Endodermal cell (in vitro differentiated cells): ENCODE results near the gene PRADC1. TPM values are rescaled to one million over a fixed set of nuclear protein-coding genes. Genes with fewer than 3 reads are reported as not detected.

Experiments
- DNase-seq: peaks from one replicate; pipeline ENCODE4 v3.0.0-alpha.2; 2017
- H3K27ac ChIP-seq: 2 replicates; pipeline ENCODE4 v1.5.1; 2013; ENCODE audit warnings: mild to moderate bottlenecking, low read depth, low read length, moderate library complexity
- H3K27me3 ChIP-seq: 2 replicates; pipeline ENCODE4 v1.6.1; 2013; ENCODE audit warnings: mild to moderate bottlenecking, low read length, moderate library complexity; ENCODE audit not compliant: insufficient read depth, control insufficient read depth, poor library complexity, severe bottlenecking
- H3K36me3 ChIP-seq: 2 replicates; pipeline ENCODE4 v1.7.0; 2013; ENCODE audit warnings: mild to moderate bottlenecking, low read length, moderate library complexity; ENCODE audit not compliant: control insufficient read depth, insufficient read depth
- H3K4me1 ChIP-seq: one replicate; pipeline ENCODE4 v1.7.0; 2013; ENCODE audit warnings: low read length; ENCODE audit not compliant: control insufficient read depth, insufficient read depth
- H3K4me3 ChIP-seq: 2 replicates; pipeline ENCODE4 v1.5.1; 2013; ENCODE audit warnings: mild to moderate bottlenecking, low read length, moderate library complexity
- H3K9ac ChIP-seq: 2 replicates; pipeline ENCODE4 v1.6.1; 2013; ENCODE audit warnings: mild to moderate bottlenecking, low read length, moderate library complexity; ENCODE audit not compliant: poor library complexity, severe bottlenecking; ENCODE audit errors: extremely low read depth
- H3K9me3 ChIP-seq: 2 replicates; pipeline ENCODE4 v1.6.1; 2013; ENCODE audit warnings: mild to moderate bottlenecking, low read length, moderate library complexity; ENCODE audit not compliant: control insufficient read depth
- H3K27ac Mint-ChIP-seq: 2 replicates; pipeline ENCODE4 v1.8.0; 2020; ENCODE audit warnings: mixed read lengths
- H3K27me3 Mint-ChIP-seq: 2 replicates; pipeline ENCODE4 v1.8.0; 2021; ENCODE audit warnings: mild to moderate bottlenecking, mixed read lengths; ENCODE audit not compliant: insufficient read depth
- H3K36me3 Mint-ChIP-seq: 2 replicates; pipeline ENCODE4 v1.8.0; 2020; ENCODE audit warnings: low read depth, mixed read lengths
- H3K4me1 Mint-ChIP-seq: 2 replicates; pipeline ENCODE4 v1.8.0; 2020; ENCODE audit warnings: mixed read lengths
- H3K4me3 Mint-ChIP-seq: 2 replicates; pipeline ENCODE4 v1.8.0; 2020; ENCODE audit warnings: mild to moderate bottlenecking, moderate library complexity, mixed read lengths
- H3K9me3 Mint-ChIP-seq: 2 replicates; pipeline ENCODE4 v1.8.0; 2020; ENCODE audit warnings: mild to moderate bottlenecking, mixed read lengths
- WGBS, 2 experiments: methylation state at CpG; one replicate each; pipeline versions ENCODE4 v1.1.5 to v1.1.7; 2013; ENCODE audit warnings: missing lambda C conversion rate in 2 of 2, mixed read lengths in 1 of 2; ENCODE audit not compliant: insufficient coverage in 1 of 2, insufficient read length in 1 of 2; 5-methylcytosine and 5-hydroxymethylcytosine counted together
- total RNA-seq, 2 donors: library from RNA; stranded (reverse); fragmentation: NEBNext Ultra II Directional in 1 of 2; extraction: Animal tissue kit (Norgen Biotek cat#: 25700) in 1 of 2; gene quantifications; 2 replicates in 1 of 2; 3 replicates in 1 of 2; pipeline ENCODE4 v1.2.1, GENCODE V29; 2021
- TF ChIP-seq, protein P1 (sequence below): fragments of 200-600 bp; sonication (generic); conservative IDR thresholded peaks from 2 replicates; pipeline ENCODE4 v1.5.0; 2021; ENCODE audit warnings: antibody characterized with exemption, mild to moderate bottlenecking

Gene PRADC1
- total RNA-seq, 2 donors from 2014 or later: 8.8 to 10.2 TPM

DNA sequence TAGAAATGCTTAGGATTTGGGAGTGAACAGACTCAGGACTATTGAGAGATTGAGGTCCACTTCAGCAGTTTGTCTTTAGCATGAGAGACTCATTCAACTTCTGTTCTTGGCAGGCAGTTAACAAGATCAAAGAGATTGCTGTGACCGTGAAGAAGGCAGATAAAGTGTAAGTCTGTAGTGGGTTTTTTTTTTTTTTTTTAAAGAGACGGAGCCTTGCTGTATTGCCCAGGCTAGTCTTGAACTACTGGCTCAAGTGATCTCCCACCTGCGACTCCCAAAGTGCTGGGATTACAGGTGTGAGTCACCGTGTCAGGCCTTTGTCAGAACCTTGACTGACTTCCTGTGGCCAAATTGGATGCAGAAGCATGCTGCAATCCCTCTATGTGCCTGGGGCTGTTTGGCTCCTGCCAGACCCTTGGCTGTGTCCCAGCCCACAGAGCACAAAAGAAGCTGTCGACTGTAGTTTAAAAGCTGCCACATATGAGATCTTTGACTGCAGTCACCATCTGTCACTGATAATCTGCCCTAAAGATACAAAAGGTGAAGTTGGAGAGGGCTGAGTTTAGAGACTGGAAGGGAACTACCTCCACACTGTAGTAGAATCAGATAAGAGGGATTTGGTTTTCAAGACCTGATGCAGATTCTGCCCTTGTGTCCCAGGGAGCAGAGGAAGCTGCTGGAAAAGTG is 11.0 kb upstream of the PRADC1 start:
- peaks cover 78% of the 10 kb centered on the region for H3K36me3 Mint-ChIP-seq
- Histone ChIP-seq H3K9me3 (no peaks in the 10 kb centered on the region), H3K9ac (no peak overlapping the region), H3K4me1 (peaks cover 2% of the 10 kb centered on the region), H3K27ac (no peak overlapping the region), H3K36me3 (peaks cover 93% of the 10 kb centered on the region), H3K4me3 (no peak overlapping the region), H3K27me3 (no peaks in the 10 kb centered on the region)
- peaks cover 3% of the 10 kb centered on the region for H3K4me1 Mint-ChIP-seq
- H3K27me3 Mint-ChIP-seq: no peaks in the 10 kb centered on the region
- peak; percentile 53 for DNase-seq
- H3K9me3 Mint-ChIP-seq: no peaks in the 10 kb centered on the region
- no peak overlapping the region for H3K27ac Mint-ChIP-seq
- WGBS, 2 experiments: 80 to 83% methylated on average over 4 to 5 of the region's 5 CpGs
- H3K4me3 Mint-ChIP-seq: no peak overlapping the region
- TF ChIP-seq, protein P1, sequence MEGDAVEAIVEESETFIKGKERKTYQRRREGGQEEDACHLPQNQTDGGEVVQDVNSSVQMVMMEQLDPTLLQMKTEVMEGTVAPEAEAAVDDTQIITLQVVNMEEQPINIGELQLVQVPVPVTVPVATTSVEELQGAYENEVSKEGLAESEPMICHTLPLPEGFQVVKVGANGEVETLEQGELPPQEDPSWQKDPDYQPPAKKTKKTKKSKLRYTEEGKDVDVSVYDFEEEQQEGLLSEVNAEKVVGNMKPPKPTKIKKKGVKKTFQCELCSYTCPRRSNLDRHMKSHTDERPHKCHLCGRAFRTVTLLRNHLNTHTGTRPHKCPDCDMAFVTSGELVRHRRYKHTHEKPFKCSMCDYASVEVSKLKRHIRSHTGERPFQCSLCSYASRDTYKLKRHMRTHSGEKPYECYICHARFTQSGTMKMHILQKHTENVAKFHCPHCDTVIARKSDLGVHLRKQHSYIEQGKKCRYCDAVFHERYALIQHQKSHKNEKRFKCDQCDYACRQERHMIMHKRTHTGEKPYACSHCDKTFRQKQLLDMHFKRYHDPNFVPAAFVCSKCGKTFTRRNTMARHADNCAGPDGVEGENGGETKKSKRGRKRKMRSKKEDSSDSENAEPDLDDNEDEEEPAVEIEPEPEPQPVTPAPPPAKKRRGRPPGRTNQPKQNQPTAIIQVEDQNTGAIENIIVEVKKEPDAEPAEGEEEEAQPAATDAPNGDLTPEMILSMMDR: no peak

DNA sequence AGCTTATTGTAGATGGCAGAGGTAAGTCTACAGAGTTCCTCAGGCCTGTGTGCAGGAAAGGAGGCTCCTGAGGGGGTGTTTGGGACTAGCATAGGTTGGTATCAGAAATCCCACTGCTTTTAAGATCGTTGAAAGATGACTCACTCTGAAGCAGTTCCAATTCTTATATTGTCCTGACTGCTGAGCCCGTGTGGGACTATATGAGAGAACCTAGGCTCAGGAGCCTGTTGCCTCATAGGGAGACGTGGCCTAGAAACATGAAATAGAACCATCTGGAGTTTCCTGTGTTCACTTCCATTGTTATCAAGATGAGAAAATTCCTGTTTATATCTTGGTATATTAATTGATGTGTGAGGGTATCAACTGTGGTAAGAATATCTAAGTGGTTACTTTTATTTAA is 6.7 kb upstream of the PRADC1 start:
- TF ChIP-seq, protein P1: no peak
- H3K9me3 Mint-ChIP-seq: no peaks in the 10 kb centered on the region
- Histone ChIP-seq H3K4me1 (peaks cover 2% of the 10 kb centered on the region), H3K9me3 (no peaks in the 10 kb centered on the region), H3K27me3 (no peaks in the 10 kb centered on the region), H3K27ac (no peak overlapping the region), H3K4me3 (no peak overlapping the region), H3K36me3 (peaks cover 60% of the 10 kb centered on the region), H3K9ac (no peak overlapping the region)
- WGBS, 2 experiments: 94 to 97% methylated on average over 3 of the region's 3 CpGs
- H3K36me3 Mint-ChIP-seq: peaks cover 40% of the 10 kb centered on the region
- DNase-seq: no peak
- H3K4me1 Mint-ChIP-seq: peaks cover 23% of the 10 kb centered on the region
- no peak overlapping the region for H3K27ac Mint-ChIP-seq
- H3K27me3 Mint-ChIP-seq: no peaks in the 10 kb centered on the region
- H3K4me3 Mint-ChIP-seq: no peak overlapping the region

DNA sequence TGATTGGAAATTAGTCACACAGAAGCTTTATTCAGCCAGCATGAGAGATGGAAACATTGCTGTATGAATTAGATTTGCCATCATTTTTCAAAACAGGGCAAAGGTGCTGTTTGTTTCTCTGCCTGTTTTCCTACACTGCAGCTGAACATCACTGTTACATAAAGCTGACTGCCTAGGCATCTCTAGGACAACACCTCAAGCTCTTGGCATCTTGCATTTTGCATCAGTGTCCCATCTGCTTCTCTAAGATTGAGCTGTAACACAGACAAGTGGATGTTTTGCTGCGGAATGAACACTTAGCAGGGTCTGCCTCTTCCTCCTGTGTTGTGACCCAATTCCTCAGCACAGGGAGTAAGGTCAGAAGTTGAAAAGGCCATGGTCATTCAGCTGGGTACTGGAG is 5.9 kb upstream of the PRADC1 start:
- Mint-ChIP-seq H3K27me3 (no peaks in the 10 kb centered on the region), H3K9me3 (no peaks in the 10 kb centered on the region), H3K36me3 (peaks cover 32% of the 10 kb centered on the region), H3K4me1 (peaks cover 23% of the 10 kb centered on the region), H3K27ac (peak overlapping the region; percentile 90), H3K4me3 (no peak overlapping the region)
- peaks cover 52% of the 10 kb centered on the region for H3K36me3 ChIP-seq
- no peak overlapping the region for H3K9ac ChIP-seq
- TF ChIP-seq, protein P1: no peak
- H3K27me3 ChIP-seq: no peaks in the 10 kb centered on the region
- DNase-seq: no peak
- H3K4me1 ChIP-seq: peaks cover 2% of the 10 kb centered on the region
- no peak overlapping the region for H3K27ac ChIP-seq
- 94 to 100% methylated on average over 1 of the region's 1 CpG for WGBS, 2 experiments
- H3K4me3 ChIP-seq: no peak overlapping the region
- no peaks in the 10 kb centered on the region for H3K9me3 ChIP-seq
